Stimulated activated CD4-positive, alpha-beta T cell treated with anti-CD3 and anti-CD28 coated beads, Interleukin-4, amount 100 ng/mL, for 4 hours (primary cell): Measurements from ENCODE around the gene ST6GALNAC3.
"Not testable (repeated sequence)": the region's sequence is repeated elsewhere in the genome, so short reads cannot be mapped to it uniquely, and the experiment has no call there.

Experiments used
- DNase-seq, 2 experiments: peaks; one replicate each; pipeline ENCODE4 v3.0.0-alpha.2; 2020

ST6GALNAC3 gene

GRCh38 chr1:76109901-76110560 lies 35.5 kb downstream of the ST6GALNAC3 start:
- DNase-seq: no peak

- DNase-seq: no peak
Measured at GRCh38 chr1:76110666-76111065, 36.1 kb downstream of the ST6GALNAC3 start.

GRCh38 chr1:76112321-76112720 lies 37.8 kb downstream of the ST6GALNAC3 start:
- not testable (repeated sequence) for DNase-seq

- DNase-seq: no peak
Measured at GRCh38 chr1:76113446-76113845, 38.9 kb downstream of the ST6GALNAC3 start.

GRCh38 chr1:76115171-76115570 lies 40.6 kb downstream of the ST6GALNAC3 start:
- DNase-seq: no peak

GRCh38 chr1:76121850-76122249 lies 47.3 kb downstream of the ST6GALNAC3 start:
- no peak for DNase-seq

- DNase-seq: no peak
Measured at GRCh38 chr1:76122271-76122670, 47.7 kb downstream of the ST6GALNAC3 start.

- not testable (repeated sequence) for DNase-seq
Measured at GRCh38 chr1:76123411-76124064, 49.0 kb downstream of the ST6GALNAC3 start.

GRCh38 chr1:76124196-76124595 lies 49.6 kb downstream of the ST6GALNAC3 start:
- DNase-seq: no peak

GRCh38 chr1:76125473-76126219 lies 51.1 kb downstream of the ST6GALNAC3 start:
- DNase-seq: no peak

- no peak for DNase-seq
Measured at GRCh38 chr1:76128096-76128495, 53.5 kb downstream of the ST6GALNAC3 start.

- no peak for DNase-seq
Measured at GRCh38 chr1:76129731-76130130, 55.2 kb downstream of the ST6GALNAC3 start.

- no peak for DNase-seq
Measured at GRCh38 chr1:76130992-76131391, 56.4 kb downstream of the ST6GALNAC3 start.

- DNase-seq: no peak
Measured at GRCh38 chr1:76133977-76134376, 59.4 kb downstream of the ST6GALNAC3 start.

GRCh38 chr1:76135835-76136234 lies 61.3 kb downstream of the ST6GALNAC3 start:
- no peak for DNase-seq

- no peak for DNase-seq
Measured at GRCh38 chr1:76136894-76137293, 62.3 kb downstream of the ST6GALNAC3 start.

GRCh38 chr1:76137746-76138145 lies 63.2 kb downstream of the ST6GALNAC3 start:
- DNase-seq: no peak

GRCh38 chr1:76138217-76138616 lies 63.7 kb downstream of the ST6GALNAC3 start:
- DNase-seq: no peak

GRCh38 chr1:76140227-76140626 lies 65.7 kb downstream of the ST6GALNAC3 start:
- no peak for DNase-seq

- DNase-seq: no peak
Measured at GRCh38 chr1:76141929-76142328, 67.4 kb downstream of the ST6GALNAC3 start.

- DNase-seq: no peak
Measured at GRCh38 chr1:76142771-76143540, 68.4 kb downstream of the ST6GALNAC3 start.

- no peak for DNase-seq
Measured at GRCh38 chr1:76144247-76144646, 69.7 kb downstream of the ST6GALNAC3 start.

- no peak for DNase-seq
Measured at GRCh38 chr1:76145332-76145731, 70.8 kb downstream of the ST6GALNAC3 start.
